Tibial nerve (tissue), 4 donors: ENCODE measurements around the gene GMEB2.

Experiments used
- EP300 ChIP-seq, 2 donors: sonication (generic); formaldehyde crosslinking; IDR thresholded peaks; one replicate each; pipeline ENCODE4 v1.6.1; 2017; ENCODE audit warnings: antibody characterized with exemption in 2 of 2, mild to moderate bottlenecking in 1 of 2
- POLR2A ChIP-seq, 2 donors: fragments of 450-650 bp; IDR thresholded peaks; one replicate each; pipeline ENCODE4 v1.6.1; 2017; ENCODE audit warnings: antibody characterized with exemption in 2 of 2, mild to moderate bottlenecking in 2 of 2, moderate library complexity in 2 of 2
- TF ChIP-seq, protein P1 (sequence below), 5 experiments: fragments of 200-600 bp in 3 of 5; fragments of 450-650 bp in 2 of 5; sonication (generic) in 3 of 5; IDR thresholded peaks; one replicate each; pipeline ENCODE4 v1.5.1; 2016 to 2019; ENCODE audit warnings: antibody characterized with exemption in 5 of 5, mild to moderate bottlenecking in 3 of 5, moderate library complexity in 2 of 5

DNA sequence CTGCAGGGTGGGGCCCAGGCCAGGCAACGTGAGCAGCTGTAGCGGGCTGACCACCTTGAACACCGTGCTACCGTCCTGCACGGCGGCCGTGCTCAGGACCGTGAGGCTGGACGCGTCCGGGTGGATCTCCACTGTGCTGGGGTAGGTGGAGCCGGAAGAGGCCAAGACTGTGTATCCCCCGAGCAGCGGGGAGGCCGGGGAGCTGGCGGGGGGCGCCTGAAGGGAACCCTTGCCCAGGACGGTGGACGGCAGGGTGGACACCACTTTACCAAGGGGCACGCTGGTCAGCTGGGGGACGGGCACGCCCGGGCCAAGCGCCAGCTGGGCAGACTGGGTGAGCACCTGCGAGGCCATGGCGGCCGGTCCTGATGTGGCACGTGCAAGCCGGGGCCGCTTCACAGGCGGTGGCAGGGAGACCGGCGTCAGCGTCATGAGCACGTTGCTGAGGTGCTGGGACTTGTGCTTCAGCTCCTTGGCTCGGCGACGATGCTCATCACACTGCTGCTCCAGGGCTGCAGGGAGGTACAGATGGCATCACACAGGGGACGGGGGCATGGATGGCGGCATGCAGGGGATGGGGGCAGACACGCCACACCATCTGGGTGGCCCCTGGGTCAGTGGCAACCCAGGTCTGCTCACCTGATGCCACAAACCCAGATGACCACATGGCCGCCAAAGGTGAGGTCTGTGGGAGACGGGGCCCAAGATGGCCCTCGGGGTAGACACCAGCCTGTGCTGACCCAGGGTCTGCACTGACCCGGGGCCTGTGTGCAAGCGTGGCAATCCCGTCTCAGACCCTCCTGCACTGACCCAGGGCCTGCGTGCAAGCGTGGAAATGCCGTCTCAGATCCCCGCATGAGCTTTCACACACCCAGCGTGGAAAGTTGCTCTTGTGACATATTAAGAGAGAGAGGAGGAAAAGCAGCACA, 36.4 kb downstream of the GMEB2 start:
- TF ChIP-seq, protein P1, sequence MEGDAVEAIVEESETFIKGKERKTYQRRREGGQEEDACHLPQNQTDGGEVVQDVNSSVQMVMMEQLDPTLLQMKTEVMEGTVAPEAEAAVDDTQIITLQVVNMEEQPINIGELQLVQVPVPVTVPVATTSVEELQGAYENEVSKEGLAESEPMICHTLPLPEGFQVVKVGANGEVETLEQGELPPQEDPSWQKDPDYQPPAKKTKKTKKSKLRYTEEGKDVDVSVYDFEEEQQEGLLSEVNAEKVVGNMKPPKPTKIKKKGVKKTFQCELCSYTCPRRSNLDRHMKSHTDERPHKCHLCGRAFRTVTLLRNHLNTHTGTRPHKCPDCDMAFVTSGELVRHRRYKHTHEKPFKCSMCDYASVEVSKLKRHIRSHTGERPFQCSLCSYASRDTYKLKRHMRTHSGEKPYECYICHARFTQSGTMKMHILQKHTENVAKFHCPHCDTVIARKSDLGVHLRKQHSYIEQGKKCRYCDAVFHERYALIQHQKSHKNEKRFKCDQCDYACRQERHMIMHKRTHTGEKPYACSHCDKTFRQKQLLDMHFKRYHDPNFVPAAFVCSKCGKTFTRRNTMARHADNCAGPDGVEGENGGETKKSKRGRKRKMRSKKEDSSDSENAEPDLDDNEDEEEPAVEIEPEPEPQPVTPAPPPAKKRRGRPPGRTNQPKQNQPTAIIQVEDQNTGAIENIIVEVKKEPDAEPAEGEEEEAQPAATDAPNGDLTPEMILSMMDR (IDR thresholded peaks at IDR 0.05): no peak
- no peak for TF ChIP-seq POLR2A (IDR thresholded peaks at IDR 0.05)
- TF ChIP-seq EP300 (IDR thresholded peaks at IDR 0.05): no peak
